Spleen (tissue), 7 donors: Measurements from ENCODE around the gene TAOK1.

ENCODE experiments used
- CTCF ChIP-seq, 11 experiments: fragments of 200-600 bp in 7 of 11; fragments of 450-650 bp in 4 of 11; sonication (generic) in 4 of 11; IDR thresholded peaks in 8 of 11; conservative IDR thresholded peaks in 3 of 11; 1 replicate in 7 of 11; 2 replicates in 4 of 11; pipeline versions ENCODE4 v1.4.0 to v1.8.0; 2016 to 2021; ENCODE audit warnings: antibody characterized with exemption in 11 of 11, inconsistent platforms in 4 of 11, mild to moderate bottlenecking in 1 of 11
- POLR2A ChIP-seq, 3 donors: fragments of 450-650 bp; IDR thresholded peaks; one replicate each; pipeline ENCODE4 v1.5.1; 2017; ENCODE audit warnings: antibody characterized with exemption in 3 of 3, mild to moderate bottlenecking in 1 of 3
- donor health status: DM: no; HTN: no; CAD: no; lungs with moderate emphysema.
- donor health status: DM: no; HTN: no; CAD: no.
- donor health status: DM: no; HTN: no; CAD: no.

GRCh38 chr17:29407856-29408255, 17.7 kb downstream of the TAOK1 start:
- TF ChIP-seq CTCF (IDR thresholded peaks at IDR 0.05 in 8 of 11, conservative IDR thresholded peaks at IDR 0.05 in 3 of 11) (no peak), POLR2A (IDR thresholded peaks at IDR 0.05) (no peak)
